ENCODE measurements around the gene RPH3AL. TPM values are rescaled to one million over a fixed set of nuclear protein-coding genes. Genes with fewer than 3 reads are reported as not detected.

Gene RPH3AL
- total and polyA plus RNA-seq, 10 of the 15 experiments (the other 5 are each of a cell fraction or from before 2014, with no cell fraction given): 0.04 to 1.2 (median 0.47) TPM; not detected in 2

DNA sequence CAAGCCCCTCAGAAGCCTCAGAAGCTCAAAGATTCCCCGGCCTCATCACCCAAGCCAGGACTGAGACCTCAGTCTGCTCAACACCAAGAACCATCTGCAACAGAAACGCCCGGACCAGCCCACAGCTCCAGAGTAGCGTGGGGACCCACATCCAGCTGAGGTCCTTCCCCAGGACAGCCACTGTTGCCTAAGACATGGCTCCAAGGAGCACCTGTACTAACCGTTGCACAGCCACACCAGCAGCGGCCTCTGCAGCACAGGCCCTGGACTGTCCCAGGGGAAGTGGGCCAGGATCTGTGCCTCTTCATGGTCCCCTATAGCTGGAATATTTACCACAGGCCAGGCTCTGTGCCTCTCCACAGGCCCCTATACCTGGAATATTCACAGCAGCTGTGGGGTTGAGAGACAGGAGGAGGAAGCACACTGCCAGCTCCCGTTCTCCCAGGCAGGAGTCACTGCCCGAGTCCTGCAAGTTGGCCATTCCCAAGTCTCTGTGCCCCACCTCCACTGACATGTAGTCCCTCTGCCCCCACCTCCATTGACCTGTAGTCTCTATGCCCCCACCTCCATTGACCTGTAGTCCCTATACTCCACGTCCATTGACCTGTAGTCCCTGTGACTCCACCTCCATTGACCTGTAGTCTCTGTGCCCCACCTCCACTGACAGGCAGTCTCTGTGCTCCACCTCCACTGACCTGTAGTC is 38.5 kb downstream of the RPH3AL start:
- no TSS peak for BruUV-seq (replicated peaks)
- intact Hi-C loops (cut with micrococcal nuclease; ENCODE audit: unreplicated experiment): loop anchor here (5.0 kb wide), 1 partner anchor 152 kb away; no protein-coding TSS in a partner anchor
- Histone ChIP-seq H3K79me2 (ENCODE audit: control insufficient read depth, insufficient read depth, low read length) (no peaks in the 10 kb centered on the region), H3K4me1 (ENCODE audit: control insufficient read depth, insufficient read depth, low read length) (no peaks in the 10 kb centered on the region), H3K4me3 (no peak overlapping the region), H3K4me2 (ENCODE audit: control insufficient read depth, insufficient read depth) (no peak overlapping the region), H3K9me3 (replicated peaks; ENCODE audit: control insufficient read depth, insufficient read depth, low read length) (no peaks in the 10 kb centered on the region; the same call in 2 of the 3 replicates), H3K36me3 (ENCODE audit: control insufficient read depth in 2 of 2, insufficient read depth in 2 of 2, low read length in 1 of 2) (no peaks in the 10 kb centered on the region), H4K20me1 (ENCODE audit: control insufficient read depth, insufficient read depth) (no peaks in the 10 kb centered on the region), H3K27me3 (replicated peaks in 1 of 2; ENCODE audit: control insufficient read depth in 2 of 2, insufficient read depth in 2 of 2, low read length in 1 of 2) (no peaks in the 10 kb centered on the region), H3K27ac (ENCODE audit: control insufficient read depth, insufficient read depth) (no peak overlapping the region), H2AFZ (ENCODE audit: control insufficient read depth, low read depth, low read length) (no peak overlapping the region), H3K9ac (ENCODE audit: control insufficient read depth, insufficient read depth, low read length) (no peak overlapping the region)
- ChIA-PET SMC1A (ENCODE audit: uncharacterized antibody, unreplicated experiment) (no interaction called here), POLR2A (no interaction called here), CTCF (no interaction called here), RAD21 (ENCODE audit: unreplicated experiment) (no interaction called here)
- DNase-seq (ENCODE audit: low read depth, low spot score): no peak
- TF ChIP-seq SMARCA5 (IDR thresholded peaks at IDR 0.05) (no peak), ZZZ3 (IDR thresholded peaks at IDR 0.05; ENCODE audit: control insufficient read depth, insufficient read length, low read depth) (no peak), PML (IDR thresholded peaks at IDR 0.05; ENCODE audit: low read length) (no peak), SKIL (IDR thresholded peaks at IDR 0.05; ENCODE audit: low read depth, poor library complexity, severe bottlenecking) (no peak), NFXL1 (IDR thresholded peaks at IDR 0.05; ENCODE audit: borderline replicate concordance) (no peak), MEF2B (IDR thresholded peaks at IDR 0.05; ENCODE audit: partially characterized antibody, poor library complexity, severe bottlenecking) (no peak), NR2C1 (IDR thresholded peaks at IDR 0.05) (no peak), TCF3 (IDR thresholded peaks at IDR 0.05; ENCODE audit: borderline replicate concordance, insufficient read depth, low read depth, low read length) (no peak), CREM (IDR thresholded peaks at IDR 0.05; ENCODE audit: low read depth) (no peak), SIN3A (IDR thresholded peaks at IDR 0.05; ENCODE audit: low read depth, low read length) (no peak), SRF (IDR thresholded peaks at IDR 0.05; ENCODE audit: low read depth in 2 of 2, low read length in 2 of 2) (no peak)
- TF ChIP-seq, protein P1, sequence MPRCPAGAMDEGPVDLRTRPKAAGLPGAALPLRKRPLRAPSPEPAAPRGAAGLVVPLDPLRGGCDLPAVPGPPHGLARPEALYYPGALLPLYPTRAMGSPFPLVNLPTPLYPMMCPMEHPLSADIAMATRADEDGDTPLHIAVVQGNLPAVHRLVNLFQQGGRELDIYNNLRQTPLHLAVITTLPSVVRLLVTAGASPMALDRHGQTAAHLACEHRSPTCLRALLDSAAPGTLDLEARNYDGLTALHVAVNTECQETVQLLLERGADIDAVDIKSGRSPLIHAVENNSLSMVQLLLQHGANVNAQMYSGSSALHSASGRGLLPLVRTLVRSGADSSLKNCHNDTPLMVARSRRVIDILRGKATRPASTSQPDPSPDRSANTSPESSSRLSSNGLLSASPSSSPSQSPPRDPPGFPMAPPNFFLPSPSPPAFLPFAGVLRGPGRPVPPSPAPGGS (IDR thresholded peaks at IDR 0.05; ENCODE audit: borderline replicate concordance, insufficient read depth, low read depth, low read length, poor library complexity, severe bottlenecking): no peak
- 63% methylated on average over 9 of the region's 9 CpGs for WGBS (ENCODE audit: insufficient coverage, insufficient replicate concordance, low lambda C conversion rate, missing lambda C conversion rate)
- no peak for FAIRE-seq
- ATAC-seq: no peak
- in situ Hi-C loops (cut with MboI): loop anchor here (5.0 kb wide), 1 partner anchor 152 kb away; no protein-coding TSS in a partner anchor
